Nephron (organoid): ENCODE data around the gene FBXW11.

Experiments
- H3K27ac Mint-ChIP-seq, 3 experiments: 2 replicates each; pipeline ENCODE4 v1.8.0; 2020; ENCODE audit warnings: mixed read lengths in 3 of 3, mild to moderate bottlenecking in 2 of 3, moderate library complexity in 1 of 3
- H3K27me3 Mint-ChIP-seq: 2 replicates; pipeline ENCODE4 v1.8.0; 2021; ENCODE audit warnings: low read depth, mild to moderate bottlenecking, moderate library complexity, mixed read lengths
- H3K36me3 Mint-ChIP-seq: 2 replicates; pipeline ENCODE4 v1.8.0; 2020; ENCODE audit warnings: low read depth, mixed read lengths
- H3K4me1 Mint-ChIP-seq: 2 replicates; pipeline ENCODE4 v1.8.0; 2020; ENCODE audit warnings: mixed read lengths
- H3K4me3 Mint-ChIP-seq, 3 experiments: 2 replicates each; pipeline ENCODE4 v1.8.0; 2020; ENCODE audit warnings: mild to moderate bottlenecking in 3 of 3, mixed read lengths in 3 of 3, moderate library complexity in 2 of 3
- H3K9me3 Mint-ChIP-seq: 2 replicates; pipeline ENCODE4 v1.8.0; 2020; ENCODE audit warnings: mixed read lengths
- CTCF ChIP-seq, 3 experiments: fragments of 200-600 bp; sonication (generic); IDR thresholded peaks; one replicate each; pipeline ENCODE4 v1.5.0; 2021; ENCODE audit warnings: antibody characterized with exemption in 3 of 3; ENCODE audit not compliant: unreplicated experiment in 3 of 3

Gene FBXW11

DNA sequence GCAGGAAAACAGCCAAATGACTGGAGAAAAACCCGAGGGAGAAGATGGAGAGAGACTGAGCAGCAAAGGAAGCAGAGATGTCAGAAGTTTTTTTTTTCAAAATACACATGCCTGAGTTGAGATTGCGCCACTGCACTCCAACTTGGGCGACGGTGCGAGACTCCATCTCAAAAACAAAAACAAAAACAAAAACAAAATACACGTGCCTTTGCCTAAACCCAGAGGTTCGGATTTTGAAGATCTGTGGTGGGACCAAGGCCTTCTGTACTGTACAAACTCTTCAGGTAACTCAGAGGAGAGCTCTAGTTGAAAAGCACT is 38.8 kb upstream of the FBXW11 start:
- peaks cover 25% of the 10 kb centered on the region for H3K36me3 Mint-ChIP-seq
- no peak for TF ChIP-seq CTCF (IDR thresholded peaks at IDR 0.05; ENCODE audit: unreplicated experiment in 3 of 3)
- H3K27ac Mint-ChIP-seq, result no peak overlapping the region
- no peaks in the 10 kb centered on the region for H3K9me3 Mint-ChIP-seq
- no peaks in the 10 kb centered on the region for H3K27me3 Mint-ChIP-seq
- H3K4me1 Mint-ChIP-seq, result no peaks in the 10 kb centered on the region
- H3K4me3 Mint-ChIP-seq, result no peak overlapping the region

DNA sequence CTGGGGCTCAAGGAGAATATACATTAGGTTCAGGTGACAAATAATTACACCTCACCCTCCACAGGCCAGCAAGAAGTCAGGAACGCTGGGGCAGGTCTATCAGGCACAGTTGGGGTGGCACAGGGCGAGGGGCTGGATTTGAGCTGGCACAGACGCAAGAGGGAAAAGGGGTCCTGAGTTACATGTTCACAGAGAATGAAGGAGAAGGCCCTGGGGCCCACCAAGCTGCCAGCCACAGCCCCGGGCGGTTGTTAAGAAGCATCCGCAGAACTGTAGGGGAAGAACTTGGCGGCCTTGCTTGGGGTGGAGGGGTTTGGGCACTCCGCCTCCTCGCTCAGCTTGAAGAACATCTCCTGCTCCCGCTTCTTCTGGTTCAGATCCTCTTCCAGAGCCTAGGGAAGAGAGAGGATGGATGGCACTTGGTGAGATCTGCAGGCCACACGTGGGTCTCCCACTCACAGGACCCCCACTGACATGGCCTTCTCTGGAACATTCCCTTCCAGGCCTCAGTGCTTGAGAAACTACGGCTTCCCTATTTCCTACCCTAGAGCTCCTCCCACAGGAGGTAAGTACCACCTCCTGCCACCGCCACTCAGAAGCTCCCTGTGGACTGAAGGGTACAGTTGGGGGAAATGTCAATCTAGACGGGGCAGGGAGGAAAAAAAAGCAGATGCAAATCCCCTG is 38.3 kb upstream of the FBXW11 start:
- H3K4me1 Mint-ChIP-seq, result no peaks in the 10 kb centered on the region
- H3K4me3 Mint-ChIP-seq, result no peak overlapping the region
- H3K27me3 Mint-ChIP-seq, result no peaks in the 10 kb centered on the region
- H3K36me3 Mint-ChIP-seq, result peaks cover 25% of the 10 kb centered on the region
- TF ChIP-seq CTCF (IDR thresholded peaks at IDR 0.05; ENCODE audit: unreplicated experiment in 3 of 3), result no peak
- no peaks in the 10 kb centered on the region for H3K9me3 Mint-ChIP-seq
- no peak overlapping the region for H3K27ac Mint-ChIP-seq

GRCh38 chr5:172043865-172044264 is 37.4 kb upstream of the FBXW11 start:
- no peaks in the 10 kb centered on the region for H3K9me3 Mint-ChIP-seq
- no peak overlapping the region for H3K4me3 Mint-ChIP-seq
- no peak for TF ChIP-seq CTCF (IDR thresholded peaks at IDR 0.05; ENCODE audit: unreplicated experiment in 3 of 3)
- H3K36me3 Mint-ChIP-seq, result peaks cover 20% of the 10 kb centered on the region
- no peaks in the 10 kb centered on the region for H3K4me1 Mint-ChIP-seq
- H3K27me3 Mint-ChIP-seq, result no peaks in the 10 kb centered on the region
- no peak overlapping the region for H3K27ac Mint-ChIP-seq

DNA sequence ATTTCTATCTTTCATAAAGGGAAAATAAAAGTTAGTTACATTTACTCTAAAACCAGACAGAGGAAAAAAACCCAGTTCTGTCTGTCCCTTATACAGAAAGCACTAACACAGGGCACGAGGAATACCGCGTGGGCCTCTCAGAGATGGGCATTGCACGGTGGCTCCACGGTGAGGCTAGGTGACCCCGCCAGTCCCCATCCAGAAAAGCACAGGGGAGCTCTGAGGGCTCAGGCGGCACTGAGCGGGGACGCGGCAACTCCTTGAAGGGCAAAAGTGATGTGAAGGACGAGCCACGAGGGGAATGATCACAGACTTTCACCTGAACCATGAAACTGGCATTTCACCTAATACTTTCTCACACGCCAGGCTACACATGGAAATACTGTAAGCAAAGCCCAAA is 35.7 kb upstream of the FBXW11 start:
- Mint-ChIP-seq H3K4me3 (no peak overlapping the region), H3K27me3 (no peaks in the 10 kb centered on the region), H3K36me3 (peaks cover 15% of the 10 kb centered on the region), H3K9me3 (peaks cover 3% of the 10 kb centered on the region), H3K4me1 (no peaks in the 10 kb centered on the region), H3K27ac (no peak overlapping the region)
- TF ChIP-seq CTCF (IDR thresholded peaks at IDR 0.05; ENCODE audit: unreplicated experiment in 3 of 3), result no peak

DNA sequence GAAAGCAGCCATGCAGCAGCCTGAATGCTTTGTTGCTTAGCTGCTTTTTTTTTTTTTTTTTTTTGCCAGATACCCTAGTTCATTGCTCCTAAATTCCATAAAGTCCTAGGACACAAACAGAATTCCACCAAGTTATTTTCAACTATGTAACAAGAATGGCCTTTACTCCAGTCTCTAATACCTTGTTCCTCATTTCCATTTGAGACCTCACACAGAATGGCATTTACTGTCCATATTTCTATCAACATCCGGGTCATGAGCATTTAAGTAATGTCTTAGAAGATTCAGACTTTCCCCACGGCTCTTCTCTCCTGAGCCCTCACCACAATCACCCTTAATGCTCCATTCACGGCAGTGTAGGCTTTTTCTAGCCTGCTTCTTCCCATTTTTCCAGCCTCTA is 31.7 kb upstream of the FBXW11 start:
- Mint-ChIP-seq H3K4me1 (no peaks in the 10 kb centered on the region), H3K27ac (no peak overlapping the region), H3K4me3 (no peak overlapping the region), H3K9me3 (peaks cover 3% of the 10 kb centered on the region), H3K27me3 (no peaks in the 10 kb centered on the region), H3K36me3 (no peaks in the 10 kb centered on the region)
- no peak for TF ChIP-seq CTCF (IDR thresholded peaks at IDR 0.05; ENCODE audit: unreplicated experiment in 3 of 3)

DNA sequence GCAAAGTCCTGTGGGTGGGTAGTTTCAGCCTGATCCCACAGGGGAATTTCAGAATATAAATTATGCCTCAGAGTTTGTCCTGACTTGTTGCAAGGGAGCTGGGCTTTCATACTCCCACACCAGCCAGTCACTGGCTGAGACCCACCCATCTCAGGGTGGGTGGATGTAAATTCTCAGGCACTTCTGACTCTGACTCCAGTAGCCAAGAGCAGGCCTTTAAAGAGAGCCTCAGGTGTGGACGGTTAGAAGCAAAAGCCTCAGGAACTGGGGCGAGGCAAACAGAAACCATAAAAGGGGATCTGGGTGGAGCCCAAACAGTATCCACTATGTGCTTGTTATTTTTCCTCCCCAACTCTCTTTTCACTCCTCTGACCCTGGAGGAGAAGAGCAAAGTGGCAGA is 28.6 kb upstream of the FBXW11 start:
- Mint-ChIP-seq H3K36me3 (peaks cover 5% of the 10 kb centered on the region), H3K4me3 (no peak overlapping the region), H3K27me3 (peaks cover 6% of the 10 kb centered on the region), H3K9me3 (peaks cover 17% of the 10 kb centered on the region), H3K27ac (no peak overlapping the region), H3K4me1 (no peaks in the 10 kb centered on the region)
- no peak for TF ChIP-seq CTCF (IDR thresholded peaks at IDR 0.05; ENCODE audit: unreplicated experiment in 3 of 3)
